SW 1271 (cell line): ENCODE data around the gene FHIT.
"Not testable (repeated sequence)": the region's sequence is repeated elsewhere in the genome, so short reads cannot be mapped to it uniquely, and the experiment has no call there.

Experiments
- DNase-seq, 2 experiments: peaks; one replicate each; lab custom pipeline; 2025; lab: John Stamatoyannopoulos, UW

The FHIT gene

GRCh38 chr3:59829527-59829926, 1421.7 kb downstream of the FHIT start:
- no peak for DNase-seq

- DNase-seq = no peak
These were observed 1426.4 kb downstream of the FHIT start for GRCh38 chr3:59824876-59825275.

- DNase-seq = no peak
These were observed 1430.0 kb downstream of the FHIT start for GRCh38 chr3:59821274-59821673.

GRCh38 chr3:59820352-59820934, 1430.8 kb downstream of the FHIT start:
- DNase-seq = no peak

- DNase-seq = no peak
These were observed 1432.3 kb downstream of the FHIT start for GRCh38 chr3:59818919-59819300.

GRCh38 chr3:59818033-59818918, 1433.0 kb downstream of the FHIT start:
- DNase-seq = peak; percentile 41 to 84

- DNase-seq = no peak
These were observed 1433.7 kb downstream of the FHIT start for GRCh38 chr3:59817511-59817910.

GRCh38 chr3:59816312-59816711, 1434.9 kb downstream of the FHIT start:
- DNase-seq = no peak

GRCh38 chr3:59813148-59813538, 1438.1 kb downstream of the FHIT start:
- DNase-seq = no peak

GRCh38 chr3:59812237-59813147, 1438.8 kb downstream of the FHIT start:
- no peak for DNase-seq

GRCh38 chr3:59811160-59811559, 1440.1 kb downstream of the FHIT start:
- no peak for DNase-seq

- DNase-seq = no peak
These were observed 1440.6 kb downstream of the FHIT start for GRCh38 chr3:59810606-59811005.

- DNase-seq = peak in 1 of 2 experiments; percentile 3
These were observed 1441.4 kb downstream of the FHIT start for GRCh38 chr3:59809710-59810444.

GRCh38 chr3:59809016-59809415, 1442.2 kb downstream of the FHIT start:
- DNase-seq = no peak

GRCh38 chr3:59808446-59808845, 1442.8 kb downstream of the FHIT start:
- DNase-seq = no peak

GRCh38 chr3:59803268-59803667, 1448.0 kb downstream of the FHIT start:
- DNase-seq = no peak

GRCh38 chr3:59802453-59802852, 1448.8 kb downstream of the FHIT start:
- not testable (repeated sequence) for DNase-seq

- no peak for DNase-seq
These were observed 1449.2 kb downstream of the FHIT start for GRCh38 chr3:59802045-59802444.

- DNase-seq = no peak
These were observed 1450.8 kb downstream of the FHIT start for GRCh38 chr3:59800481-59800880.

- DNase-seq = no peak
These were observed 1452.7 kb downstream of the FHIT start for GRCh38 chr3:59798372-59799086.

GRCh38 chr3:59797533-59797932, 1453.7 kb downstream of the FHIT start:
- DNase-seq = no peak
